CD4-positive, alpha-beta T cell (primary cell): ENCODE data around the gene TMEM117. TPM values are rescaled to one million over a fixed set of nuclear protein-coding genes. Genes with fewer than 3 reads are reported as not detected.
"Not testable (repeated sequence)": the region's sequence is repeated elsewhere in the genome, so short reads cannot be mapped to it uniquely, and the experiment has no call there.

ENCODE experiments used
- ATAC-seq: fragments of 200-7000 bp; cut with Tn5 transposase; one replicate; pipeline ENCODE4 v1.10.0; 2022; ENCODE audit warnings: mild to moderate bottlenecking; ENCODE audit not compliant: poor library complexity
- CTCF ChIA-PET: fragments of 350-600 bp; sonication (Branson Sonifier 250); formaldehyde crosslinking; loops from one replicate; lab custom pipeline; 2021; ENCODE audit warnings: antibody characterized with exemption, inconsistent platforms; lab: Charles Lee
- POLR2A ChIA-PET: fragments of 350-600 bp; sonication (Branson Sonifier 250); formaldehyde crosslinking; loops from one replicate; lab custom pipeline; 2021; ENCODE audit warnings: antibody characterized with exemption, inconsistent platforms; lab: Charles Lee
- DNase-seq, 14 experiments: peaks; one replicate each; pipeline ENCODE4 v3.0.0-alpha.2; 2013 to 2020; ENCODE audit warnings: mixed read lengths in 2 of 14
- H3K27ac ChIP-seq, 2 donors: one replicate each; pipeline versions ENCODE4 v1.5.1 to v1.7.0; 2013; ENCODE audit warnings: low read length in 2 of 2, low read depth in 1 of 2, mild to moderate bottlenecking in 1 of 2
- H3K27me3 ChIP-seq, 2 experiments: 1 replicate in 1 of 2; 2 replicates in 1 of 2; pipeline versions ENCODE4 v1.6.1 to v1.7.0; 2013; ENCODE audit warnings: low read length in 2 of 2, control low read depth in 1 of 2, mild to moderate bottlenecking in 1 of 2, moderate library complexity in 1 of 2; ENCODE audit not compliant: insufficient read depth in 2 of 2, control insufficient read depth in 1 of 2
- H3K36me3 ChIP-seq: one replicate; pipeline ENCODE4 v1.6.1; 2013; ENCODE audit warnings: low read length, control low read depth; ENCODE audit not compliant: insufficient read depth
- H3K4me1 ChIP-seq: one replicate; pipeline ENCODE4 v1.6.1; 2013; ENCODE audit warnings: low read length, control low read depth; ENCODE audit not compliant: insufficient read depth
- H3K4me3 ChIP-seq: one replicate; pipeline ENCODE4 v1.5.1; 2013; ENCODE audit warnings: mild to moderate bottlenecking, low read length, moderate library complexity
- H3K9me3 ChIP-seq, 2 experiments: 1 replicate in 1 of 2; 2 replicates in 1 of 2; pipeline versions ENCODE4 v1.6.1 to v1.7.0; 2013; ENCODE audit warnings: low read length in 2 of 2, mild to moderate bottlenecking in 2 of 2, control low read depth in 1 of 2, moderate library complexity in 1 of 2; ENCODE audit not compliant: control insufficient read depth in 1 of 2, insufficient read depth in 1 of 2
- H3K27ac Mint-ChIP-seq: one replicate; pipeline ENCODE4 v1.8.0; 2020; ENCODE audit warnings: mixed read lengths
- H3K27me3 Mint-ChIP-seq: one replicate; pipeline ENCODE4 v1.8.0; 2021; ENCODE audit warnings: mixed read lengths
- H3K36me3 Mint-ChIP-seq: one replicate; pipeline ENCODE4 v1.8.0; 2021; ENCODE audit warnings: low read depth, mixed read lengths
- H3K4me1 Mint-ChIP-seq: one replicate; pipeline ENCODE4 v1.8.0; 2021; ENCODE audit warnings: low read depth, mixed read lengths
- H3K4me3 Mint-ChIP-seq: one replicate; pipeline ENCODE4 v1.8.0; 2020; ENCODE audit warnings: mild to moderate bottlenecking, mixed read lengths
- H3K9me3 Mint-ChIP-seq: one replicate; pipeline ENCODE4 v1.8.0; 2020; ENCODE audit warnings: mixed read lengths
- intact Hi-C, 2 experiments: fragments of 100-400 bp; cut with DNase I in 1 of 2; cut with micrococcal nuclease in 1 of 2; formaldehyde crosslinking; loops; one replicate each; pipeline versions ENCODE4 v1.15.1 to v1.9.0; 2023 to 2025; cut with DNase I, micrococcal nuclease
- total RNA-seq, 174 experiments: library from RNA in 2 of 174; stranded (reverse) in 2 of 174; gene quantifications; one replicate each; pipeline ENCODE4 v1.2.3 and lab custom pipeline; 2021 to 2026
- TF ChIP-seq, protein P1 (sequence below): fragments of 200-600 bp; IDR thresholded peaks from one replicate; pipeline ENCODE4 v1.8.0; 2022; ENCODE audit warnings: antibody characterized with exemption, mild to moderate bottlenecking

The TMEM117 gene
- total RNA-seq, 2 experiments from 2014 or later: 3.4 to 4.4 TPM

GRCh38 chr12:43842259-43842658, 6.4 kb downstream of the TMEM117 start:
- ChIA-PET CTCF (no interaction called here), POLR2A (no interaction called here)
- no peaks in the 10 kb centered on the region for H3K36me3 ChIP-seq
- intact Hi-C loops: no loop called here
- H3K36me3 Mint-ChIP-seq: peaks cover 15% of the 10 kb centered on the region
- ATAC-seq (no peak), DNase-seq (no peak)
- H3K27ac Mint-ChIP-seq: no peak overlapping the region
- H3K4me1 ChIP-seq: no peaks in the 10 kb centered on the region
- no peaks in the 10 kb centered on the region for H3K27me3 ChIP-seq
- TF ChIP-seq, protein P1, sequence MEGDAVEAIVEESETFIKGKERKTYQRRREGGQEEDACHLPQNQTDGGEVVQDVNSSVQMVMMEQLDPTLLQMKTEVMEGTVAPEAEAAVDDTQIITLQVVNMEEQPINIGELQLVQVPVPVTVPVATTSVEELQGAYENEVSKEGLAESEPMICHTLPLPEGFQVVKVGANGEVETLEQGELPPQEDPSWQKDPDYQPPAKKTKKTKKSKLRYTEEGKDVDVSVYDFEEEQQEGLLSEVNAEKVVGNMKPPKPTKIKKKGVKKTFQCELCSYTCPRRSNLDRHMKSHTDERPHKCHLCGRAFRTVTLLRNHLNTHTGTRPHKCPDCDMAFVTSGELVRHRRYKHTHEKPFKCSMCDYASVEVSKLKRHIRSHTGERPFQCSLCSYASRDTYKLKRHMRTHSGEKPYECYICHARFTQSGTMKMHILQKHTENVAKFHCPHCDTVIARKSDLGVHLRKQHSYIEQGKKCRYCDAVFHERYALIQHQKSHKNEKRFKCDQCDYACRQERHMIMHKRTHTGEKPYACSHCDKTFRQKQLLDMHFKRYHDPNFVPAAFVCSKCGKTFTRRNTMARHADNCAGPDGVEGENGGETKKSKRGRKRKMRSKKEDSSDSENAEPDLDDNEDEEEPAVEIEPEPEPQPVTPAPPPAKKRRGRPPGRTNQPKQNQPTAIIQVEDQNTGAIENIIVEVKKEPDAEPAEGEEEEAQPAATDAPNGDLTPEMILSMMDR: no peak
- H3K4me3 Mint-ChIP-seq: no peak overlapping the region
- no peak overlapping the region for H3K27ac ChIP-seq
- H3K27me3 Mint-ChIP-seq: no peaks in the 10 kb centered on the region
- H3K4me1 Mint-ChIP-seq: peaks cover 14% of the 10 kb centered on the region
- no peaks in the 10 kb centered on the region for H3K9me3 Mint-ChIP-seq
- no peak overlapping the region for H3K4me3 ChIP-seq
- no peaks in the 10 kb centered on the region for H3K9me3 ChIP-seq

DNA sequence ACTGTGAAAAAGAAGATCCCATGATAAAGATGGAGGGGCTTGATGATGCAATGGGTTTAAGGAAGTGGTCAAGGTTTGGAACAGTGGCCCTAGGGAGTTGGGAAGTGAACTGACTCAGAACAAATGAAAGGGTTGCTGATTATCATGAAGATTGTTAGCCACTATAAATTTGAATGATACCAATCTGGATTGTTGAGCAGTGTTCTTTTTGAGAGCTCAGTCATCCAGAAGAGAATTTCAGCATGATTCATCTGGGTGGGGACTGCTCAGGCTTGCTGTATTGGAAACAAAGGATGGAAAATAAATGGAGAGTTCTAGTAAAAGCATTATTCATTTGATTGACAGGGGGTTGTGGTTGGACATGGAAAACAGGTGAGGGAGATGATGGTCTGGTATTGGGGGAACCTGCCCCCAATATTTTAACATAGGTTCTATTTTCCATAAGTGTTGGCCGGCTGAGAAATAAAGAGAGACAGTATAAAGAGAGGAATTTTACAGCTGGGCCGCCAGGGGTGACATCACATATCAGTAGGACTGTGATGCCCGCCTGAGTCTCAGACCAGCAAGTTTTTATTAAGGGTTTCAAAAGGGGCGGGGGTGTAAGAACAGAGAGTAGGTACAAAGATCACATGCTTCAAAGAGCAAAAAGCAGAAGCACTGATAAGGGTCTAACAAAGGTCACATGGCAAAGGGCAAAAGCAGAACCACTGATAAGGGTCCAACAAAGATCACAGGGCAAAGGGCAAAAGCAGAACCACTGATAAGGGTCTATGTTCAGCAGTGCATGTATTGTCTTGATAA, 11.7 kb downstream of the TMEM117 start:
- ATAC-seq, CTCF ChIA-PET, H3K9me3 ChIP-seq, H3K4me3 ChIP-seq, H3K27me3 ChIP-seq, H3K4me1 Mint-ChIP-seq, H3K4me1 ChIP-seq, H3K4me3 Mint-ChIP-seq, H3K36me3 ChIP-seq, H3K9me3 Mint-ChIP-seq, H3K27ac Mint-ChIP-seq, H3K27me3 Mint-ChIP-seq, DNase-seq, H3K27ac ChIP-seq, POLR2A ChIA-PET: not testable (repeated sequence)
- intact Hi-C loops: loop anchor here in 1 of 2 experiments (5.0 kb wide), 1 partner anchor 35 kb away; no protein-coding TSS in a partner anchor
- peaks cover 31% of the 10 kb centered on the region for H3K36me3 Mint-ChIP-seq

DNA sequence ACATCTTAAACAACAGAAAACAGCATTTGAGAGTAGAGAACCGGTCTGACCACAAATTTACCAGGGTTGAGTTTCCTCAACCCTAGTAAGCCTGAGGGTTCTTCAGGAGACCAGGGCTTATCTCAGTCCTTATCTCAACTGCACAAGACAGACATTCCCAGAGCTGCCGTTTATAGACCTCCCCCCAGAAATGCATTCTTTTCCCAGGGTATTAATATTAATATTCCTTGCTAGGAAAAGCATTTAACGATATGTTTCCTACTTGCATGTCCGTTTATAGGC, 12.3 kb downstream of the TMEM117 start:
- no peaks in the 10 kb centered on the region for H3K27me3 Mint-ChIP-seq
- no peaks in the 10 kb centered on the region for H3K4me1 Mint-ChIP-seq
- Histone ChIP-seq H3K4me1 (no peaks in the 10 kb centered on the region), H3K4me3 (no peak overlapping the region), H3K27me3 (no peaks in the 10 kb centered on the region), H3K27ac (no peak overlapping the region), H3K9me3 (no peaks in the 10 kb centered on the region), H3K36me3 (no peaks in the 10 kb centered on the region)
- no peak overlapping the region for H3K27ac Mint-ChIP-seq
- CTCF ChIA-PET: no interaction called here
- ATAC-seq (no peak), DNase-seq (no peak)
- intact Hi-C loops: loop anchor here in 1 of 2 experiments (5.0 kb wide), 1 partner anchor 36 kb away; no protein-coding TSS in a partner anchor
- TF ChIP-seq, protein P1: no peak
- no peak overlapping the region for H3K4me3 Mint-ChIP-seq
- peaks cover 31% of the 10 kb centered on the region for H3K36me3 Mint-ChIP-seq
- POLR2A ChIA-PET: no interaction called here
- peaks cover 6% of the 10 kb centered on the region for H3K9me3 Mint-ChIP-seq

DNA sequence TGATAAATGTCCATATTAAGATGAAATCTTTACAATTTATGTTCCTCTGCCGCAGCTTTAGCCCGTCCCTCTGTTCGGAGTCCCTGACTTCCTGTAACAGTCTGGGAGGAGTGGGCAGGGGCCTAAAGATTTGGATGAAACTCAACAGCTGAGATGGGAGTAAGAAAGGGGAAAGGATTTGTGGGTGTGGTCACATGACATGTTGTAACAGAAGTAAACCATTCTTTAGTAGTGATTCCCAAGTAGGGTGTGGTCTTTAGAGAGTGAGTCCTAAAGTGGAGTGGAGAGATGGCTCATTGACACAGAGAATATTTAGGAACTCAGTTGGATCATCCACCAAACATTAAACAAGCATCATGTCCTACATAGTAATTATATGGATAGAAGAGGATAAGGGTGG, 12.9 kb downstream of the TMEM117 start:
- Histone ChIP-seq H3K27ac (no peak overlapping the region), H3K9me3 (no peaks in the 10 kb centered on the region), H3K36me3 (no peaks in the 10 kb centered on the region), H3K27me3 (no peaks in the 10 kb centered on the region), H3K4me1 (no peaks in the 10 kb centered on the region), H3K4me3 (no peak overlapping the region)
- Mint-ChIP-seq H3K4me3 (no peak overlapping the region), H3K27ac (no peak overlapping the region), H3K4me1 (no peaks in the 10 kb centered on the region), H3K9me3 (peaks cover 6% of the 10 kb centered on the region), H3K27me3 (no peaks in the 10 kb centered on the region), H3K36me3 (peaks cover 31% of the 10 kb centered on the region)
- ATAC-seq: no peak
- intact Hi-C loops: loop anchor here in 1 of 2 experiments (5.0 kb wide), 1 partner anchor 36 kb away; no protein-coding TSS in a partner anchor
- ChIA-PET CTCF (no interaction called here), POLR2A (no interaction called here)
- DNase-seq: no peak
- TF ChIP-seq, protein P1: no peak
